Measurements from ENCODE around the gene PCNX1. TPM values are rescaled to one million over a fixed set of nuclear protein-coding genes. Genes with fewer than 3 reads are reported as not detected.

Gene PCNX1
- total and polyA plus RNA-seq, 9 of the 15 experiments (the other 6 are each of a cell fraction or from before 2014, with no cell fraction given), result 0.30 to 4.5 (median 2.3) TPM

DNA sequence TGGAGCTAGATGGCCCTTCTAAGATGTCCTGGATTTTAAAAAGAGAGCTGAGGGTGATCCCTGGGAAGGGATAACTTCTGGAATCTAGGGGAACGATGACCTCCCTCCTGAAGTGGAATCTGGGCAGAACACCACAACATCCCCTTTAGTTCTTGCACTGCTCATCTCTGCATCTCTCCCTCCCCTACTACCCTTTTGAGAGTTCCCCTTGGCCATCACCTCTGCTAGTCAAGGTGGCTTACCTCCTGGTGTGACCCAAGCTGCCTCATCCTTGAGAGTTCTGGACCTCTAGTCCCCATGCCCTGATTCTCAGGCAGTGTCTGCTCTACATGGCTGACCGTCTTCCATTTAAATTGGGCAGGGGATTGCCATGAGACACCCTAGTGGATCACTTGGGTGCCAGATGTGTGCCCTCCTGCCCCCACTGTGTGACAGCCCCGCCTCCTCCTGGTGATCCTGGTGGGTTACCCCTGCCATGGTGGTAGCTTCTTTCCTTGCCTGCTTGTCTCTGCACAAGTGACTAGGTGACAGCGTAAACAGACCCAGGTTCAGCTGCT lies 216.4 kb downstream of the PCNX1 start:
- no peak for ATAC-seq
- Histone ChIP-seq H3K4me2 (ENCODE audit: insufficient read depth, low read length) (no peak overlapping the region), H2AFZ (ENCODE audit: low read depth, low read length) (no peak overlapping the region), H3K4me3 (no peak overlapping the region), H3K27me3 (ENCODE audit: control insufficient read depth in 2 of 2, insufficient read depth in 2 of 2, low read length in 2 of 2) (no peaks in the 10 kb centered on the region), H3K4me1 (replicated peaks in 1 of 2; ENCODE audit: control insufficient read depth in 2 of 2, insufficient read depth in 2 of 2, low read length in 2 of 2) (no peaks in the 10 kb centered on the region; a peak in 1 of 5 replicates), H3K9me3 (replicated peaks; ENCODE audit: control insufficient read depth, insufficient read depth, low read depth, low read length) (no peaks in the 10 kb centered on the region), H3K36me3 (ENCODE audit: control insufficient read depth, insufficient read depth, low read length) (no peaks in the 10 kb centered on the region), H3K79me2 (ENCODE audit: control insufficient read depth, insufficient read depth, low read length) (no peaks in the 10 kb centered on the region), H3K27ac (ENCODE audit: extremely low read depth, low read depth, low read length) (no peak overlapping the region), H4K20me1 (replicated peaks; ENCODE audit: control insufficient read depth, insufficient read depth, low read length) (no peaks in the 10 kb centered on the region), H3K9ac (ENCODE audit: insufficient read depth in 1 of 2, low read depth in 2 of 2, low read length in 2 of 2) (no peak overlapping the region), H3K9me1 (ENCODE audit: control insufficient read depth, insufficient read depth, low read length) (no peaks in the 10 kb centered on the region)
- ChIA-PET CTCF (ENCODE audit: low intra/inter-chr PET ratio) (no interaction called here), POLR2A (interaction anchor here (0.5 kb wide), 2 partner anchors 8 to 62 kb away, joined by 3 to 5 read pairs; no protein-coding TSS in a partner anchor)
- no peak for DNase-seq (ENCODE audit: extremely low read depth in 1 of 4, low spot score in 3 of 4)
- intact Hi-C loops (cut with micrococcal nuclease) (no loop called here), in situ Hi-C loops (cut with MboI) (no loop called here)
- WGBS (ENCODE audit: insufficient coverage, low coverage, missing lambda C conversion rate), result 77% methylated on average over 3 of the region's 4 CpGs
- TF ChIP-seq SPI1 (IDR thresholded peaks at IDR 0.05; ENCODE audit: borderline replicate concordance, low read depth, low read length) (no peak), EP400 (IDR thresholded peaks at IDR 0.05) (no peak), NCOR1 (IDR thresholded peaks at IDR 0.05) (no peak), ZBTB7A (IDR thresholded peaks at IDR 0.05; ENCODE audit: borderline replicate concordance, control insufficient read depth, low read depth, low read length) (no peak), ZNF3 (CRISPR knock-in tag; IDR thresholded peaks at IDR 0.05) (no peak), ZNF384 (IDR thresholded peaks at IDR 0.05; ENCODE audit: low read depth, low read length) (no peak), KLF13 (tag; IDR thresholded peaks at IDR 0.05; ENCODE audit: borderline replicate concordance, low read depth) (no peak), NFYB (IDR thresholded peaks at IDR 0.05; ENCODE audit: extremely low read depth, insufficient read length) (no peak), HNRNPLL (IDR thresholded peaks at IDR 0.05; ENCODE audit: low read depth, low read length, poor library complexity, severe bottlenecking) (no peak), ZNF76 (CRISPR knock-in tag; IDR thresholded peaks at IDR 0.05; ENCODE audit: borderline replicate concordance) (no peak), MEIS2 (IDR thresholded peaks at IDR 0.05; ENCODE audit: partially characterized antibody) (no peak), ARID1B (IDR thresholded peaks at IDR 0.05) (no peak), ZNF263 (CRISPR knock-in tag; IDR thresholded peaks at IDR 0.05; ENCODE audit: borderline replicate concordance) (no peak), NCOA1 (IDR thresholded peaks at IDR 0.05; ENCODE audit: low read depth) (no peak), ZNF316 (IDR thresholded peaks at IDR 0.05) (no peak)
- TF ChIP-seq, protein P1, sequence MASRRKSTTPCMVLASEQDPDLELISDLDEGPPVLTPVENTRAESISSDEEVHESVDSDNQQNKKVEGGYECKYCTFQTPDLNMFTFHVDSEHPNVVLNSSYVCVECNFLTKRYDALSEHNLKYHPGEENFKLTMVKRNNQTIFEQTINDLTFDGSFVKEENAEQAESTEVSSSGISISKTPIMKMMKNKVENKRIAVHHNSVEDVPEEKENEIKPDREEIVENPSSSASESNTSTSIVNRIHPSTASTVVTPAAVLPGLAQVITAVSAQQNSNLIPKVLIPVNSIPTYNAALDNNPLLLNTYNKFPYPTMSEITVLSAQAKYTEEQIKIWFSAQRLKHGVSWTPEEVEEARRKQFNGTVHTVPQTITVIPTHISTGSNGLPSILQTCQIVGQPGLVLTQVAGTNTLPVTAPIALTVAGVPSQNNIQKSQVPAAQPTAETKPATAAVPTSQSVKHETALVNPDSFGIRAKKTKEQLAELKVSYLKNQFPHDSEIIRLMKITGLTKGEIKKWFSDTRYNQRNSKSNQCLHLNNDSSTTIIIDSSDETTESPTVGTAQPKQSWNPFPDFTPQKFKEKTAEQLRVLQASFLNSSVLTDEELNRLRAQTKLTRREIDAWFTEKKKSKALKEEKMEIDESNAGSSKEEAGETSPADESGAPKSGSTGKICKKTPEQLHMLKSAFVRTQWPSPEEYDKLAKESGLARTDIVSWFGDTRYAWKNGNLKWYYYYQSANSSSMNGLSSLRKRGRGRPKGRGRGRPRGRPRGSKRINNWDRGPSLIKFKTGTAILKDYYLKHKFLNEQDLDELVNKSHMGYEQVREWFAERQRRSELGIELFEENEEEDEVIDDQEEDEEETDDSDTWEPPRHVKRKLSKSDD (conservative IDR thresholded peaks at IDR 0.05; ENCODE audit: low read length), result no peak
- TF ChIP-seq, protein P2, sequence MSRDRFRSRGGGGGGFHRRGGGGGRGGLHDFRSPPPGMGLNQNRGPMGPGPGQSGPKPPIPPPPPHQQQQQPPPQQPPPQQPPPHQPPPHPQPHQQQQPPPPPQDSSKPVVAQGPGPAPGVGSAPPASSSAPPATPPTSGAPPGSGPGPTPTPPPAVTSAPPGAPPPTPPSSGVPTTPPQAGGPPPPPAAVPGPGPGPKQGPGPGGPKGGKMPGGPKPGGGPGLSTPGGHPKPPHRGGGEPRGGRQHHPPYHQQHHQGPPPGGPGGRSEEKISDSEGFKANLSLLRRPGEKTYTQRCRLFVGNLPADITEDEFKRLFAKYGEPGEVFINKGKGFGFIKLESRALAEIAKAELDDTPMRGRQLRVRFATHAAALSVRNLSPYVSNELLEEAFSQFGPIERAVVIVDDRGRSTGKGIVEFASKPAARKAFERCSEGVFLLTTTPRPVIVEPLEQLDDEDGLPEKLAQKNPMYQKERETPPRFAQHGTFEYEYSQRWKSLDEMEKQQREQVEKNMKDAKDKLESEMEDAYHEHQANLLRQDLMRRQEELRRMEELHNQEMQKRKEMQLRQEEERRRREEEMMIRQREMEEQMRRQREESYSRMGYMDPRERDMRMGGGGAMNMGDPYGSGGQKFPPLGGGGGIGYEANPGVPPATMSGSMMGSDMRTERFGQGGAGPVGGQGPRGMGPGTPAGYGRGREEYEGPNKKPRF (IDR thresholded peaks at IDR 0.05; ENCODE audit: low read depth, low read length), result no peak
- TF ChIP-seq, protein P3, sequence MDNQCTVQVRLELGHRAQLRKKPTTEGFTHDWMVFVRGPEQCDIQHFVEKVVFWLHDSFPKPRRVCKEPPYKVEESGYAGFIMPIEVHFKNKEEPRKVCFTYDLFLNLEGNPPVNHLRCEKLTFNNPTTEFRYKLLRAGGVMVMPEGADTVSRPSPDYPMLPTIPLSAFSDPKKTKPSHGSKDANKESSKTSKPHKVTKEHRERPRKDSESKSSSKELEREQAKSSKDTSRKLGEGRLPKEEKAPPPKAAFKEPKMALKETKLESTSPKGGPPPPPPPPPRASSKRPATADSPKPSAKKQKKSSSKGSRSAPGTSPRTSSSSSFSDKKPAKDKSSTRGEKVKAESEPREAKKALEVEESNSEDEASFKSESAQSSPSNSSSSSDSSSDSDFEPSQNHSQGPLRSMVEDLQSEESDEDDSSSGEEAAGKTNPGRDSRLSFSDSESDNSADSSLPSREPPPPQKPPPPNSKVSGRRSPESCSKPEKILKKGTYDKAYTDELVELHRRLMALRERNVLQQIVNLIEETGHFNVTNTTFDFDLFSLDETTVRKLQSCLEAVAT (IDR thresholded peaks at IDR 0.05), result no peak
- BruUV-seq (replicated peaks), result no TSS peak
- FAIRE-seq, result no peak
